Neural crest cell (in vitro differentiated cells): Measurements from ENCODE around the gene PFKL. TPM values are rescaled to one million over a fixed set of nuclear protein-coding genes. Genes with fewer than 3 reads are reported as not detected.

Experiments
- DNase-seq: peaks from one replicate; pipeline ENCODE4 v3.0.0; 2021; ENCODE audit warnings: low read depth, mixed read lengths, low spot score
- H3K27ac Mint-ChIP-seq: one replicate; pipeline ENCODE4 v1.8.0; 2021; ENCODE audit warnings: mild to moderate bottlenecking, mixed read lengths; ENCODE audit not compliant: unreplicated experiment
- H3K27me3 Mint-ChIP-seq: 2 replicates; pipeline ENCODE4 v1.8.0; 2021; ENCODE audit warnings: low read depth, mild to moderate bottlenecking, mixed read lengths
- H3K36me3 Mint-ChIP-seq: 2 replicates; pipeline ENCODE4 v1.8.0; 2021; ENCODE audit warnings: low read depth, mild to moderate bottlenecking, mixed read lengths
- H3K4me1 Mint-ChIP-seq: 2 replicates; pipeline ENCODE4 v1.8.0; 2021; ENCODE audit warnings: mixed read lengths
- H3K4me3 Mint-ChIP-seq: one replicate; pipeline ENCODE4 v1.8.0; 2021; ENCODE audit warnings: mild to moderate bottlenecking, mixed read lengths
- H3K9me3 Mint-ChIP-seq: 2 replicates; pipeline ENCODE4 v1.8.0; 2021; ENCODE audit warnings: mixed read lengths
- total RNA-seq: library from RNA; stranded (reverse); gene quantifications from 2 replicates; pipeline ENCODE4 v1.2.1, GENCODE V29; 2021
- TF ChIP-seq, protein P1 (sequence below): fragments of 200-600 bp; sonication (generic); conservative IDR thresholded peaks from 2 replicates; pipeline ENCODE4 v1.5.0; 2021; ENCODE audit warnings: antibody characterized with exemption, mild to moderate bottlenecking

The PFKL gene
- total RNA-seq, 1 donor from 2014 or later: 96.1 TPM

DNA sequence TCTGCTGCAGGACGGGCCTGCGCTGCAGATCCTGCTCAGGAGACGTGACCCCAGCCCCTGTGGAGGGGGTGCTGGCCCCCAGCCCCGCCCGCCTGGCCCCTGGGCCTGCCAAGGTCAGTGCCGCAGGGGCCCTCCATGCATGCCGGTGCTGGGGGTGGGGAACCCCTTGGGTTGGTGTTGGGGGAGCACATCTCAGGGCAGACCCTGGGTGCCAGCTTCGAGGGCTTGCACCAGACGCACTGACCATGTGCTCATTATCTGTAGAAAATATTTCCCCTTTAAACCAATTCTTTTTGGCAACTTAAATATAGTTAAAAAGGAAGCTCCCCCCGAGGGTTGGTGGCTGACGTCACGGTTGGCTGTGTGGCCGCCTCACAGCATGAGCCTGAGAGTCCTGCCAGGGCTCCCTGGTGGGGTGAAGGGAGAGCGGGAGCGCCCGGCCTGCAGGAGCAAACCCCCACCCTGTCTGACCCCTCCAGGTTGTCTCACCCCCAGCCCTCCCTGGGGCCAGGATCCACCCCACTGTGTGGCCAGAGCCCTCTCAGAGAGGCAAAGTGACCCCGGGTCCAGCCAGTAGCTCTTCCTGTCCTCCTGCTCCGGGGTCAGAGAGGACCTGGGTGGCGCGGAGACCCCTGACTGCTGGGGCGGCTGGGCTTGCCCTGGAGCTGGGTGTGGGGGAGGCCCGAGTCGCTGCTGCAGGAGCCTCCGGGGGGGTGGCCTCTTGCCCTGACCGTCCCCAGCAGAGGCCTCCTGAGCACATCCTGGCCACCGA is 5.3 kb upstream of the PFKL start:
- H3K36me3 Mint-ChIP-seq: no peaks in the 10 kb centered on the region
- peaks cover 5% of the 10 kb centered on the region for H3K4me1 Mint-ChIP-seq
- H3K9me3 Mint-ChIP-seq: no peaks in the 10 kb centered on the region
- H3K4me3 Mint-ChIP-seq: no peak overlapping the region
- H3K27me3 Mint-ChIP-seq: peaks cover 12% of the 10 kb centered on the region
- no peak overlapping the region for H3K27ac Mint-ChIP-seq
- TF ChIP-seq, protein P1, sequence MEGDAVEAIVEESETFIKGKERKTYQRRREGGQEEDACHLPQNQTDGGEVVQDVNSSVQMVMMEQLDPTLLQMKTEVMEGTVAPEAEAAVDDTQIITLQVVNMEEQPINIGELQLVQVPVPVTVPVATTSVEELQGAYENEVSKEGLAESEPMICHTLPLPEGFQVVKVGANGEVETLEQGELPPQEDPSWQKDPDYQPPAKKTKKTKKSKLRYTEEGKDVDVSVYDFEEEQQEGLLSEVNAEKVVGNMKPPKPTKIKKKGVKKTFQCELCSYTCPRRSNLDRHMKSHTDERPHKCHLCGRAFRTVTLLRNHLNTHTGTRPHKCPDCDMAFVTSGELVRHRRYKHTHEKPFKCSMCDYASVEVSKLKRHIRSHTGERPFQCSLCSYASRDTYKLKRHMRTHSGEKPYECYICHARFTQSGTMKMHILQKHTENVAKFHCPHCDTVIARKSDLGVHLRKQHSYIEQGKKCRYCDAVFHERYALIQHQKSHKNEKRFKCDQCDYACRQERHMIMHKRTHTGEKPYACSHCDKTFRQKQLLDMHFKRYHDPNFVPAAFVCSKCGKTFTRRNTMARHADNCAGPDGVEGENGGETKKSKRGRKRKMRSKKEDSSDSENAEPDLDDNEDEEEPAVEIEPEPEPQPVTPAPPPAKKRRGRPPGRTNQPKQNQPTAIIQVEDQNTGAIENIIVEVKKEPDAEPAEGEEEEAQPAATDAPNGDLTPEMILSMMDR: no peak
- DNase-seq: no peak

DNA sequence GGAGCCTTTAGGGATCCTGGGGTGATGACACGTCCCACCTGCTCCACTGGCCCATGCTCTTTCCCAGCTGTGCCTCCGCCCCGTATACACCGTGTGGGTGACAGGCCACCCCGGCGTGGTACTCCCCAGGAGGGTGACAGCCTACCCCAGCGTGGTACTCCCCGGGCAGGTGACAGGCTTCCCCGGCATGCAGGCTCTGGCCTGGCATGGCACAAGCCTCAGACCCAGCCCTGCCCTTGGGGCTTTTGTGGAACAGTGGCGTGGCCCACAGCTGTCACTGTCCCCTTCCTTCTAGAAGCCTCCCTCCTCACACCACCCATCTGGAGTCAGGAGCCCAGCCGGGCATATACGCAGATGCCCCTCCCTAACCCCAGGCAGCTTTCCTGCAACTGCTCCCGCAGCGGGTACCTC is 4.7 kb upstream of the PFKL start:
- TF ChIP-seq, protein P1: no peak
- H3K36me3 Mint-ChIP-seq: no peaks in the 10 kb centered on the region
- H3K27me3 Mint-ChIP-seq: peaks cover 12% of the 10 kb centered on the region
- no peak overlapping the region for H3K27ac Mint-ChIP-seq
- DNase-seq: no peak
- H3K4me3 Mint-ChIP-seq: no peak overlapping the region
- H3K4me1 Mint-ChIP-seq: peaks cover 5% of the 10 kb centered on the region
- H3K9me3 Mint-ChIP-seq: no peaks in the 10 kb centered on the region

DNA sequence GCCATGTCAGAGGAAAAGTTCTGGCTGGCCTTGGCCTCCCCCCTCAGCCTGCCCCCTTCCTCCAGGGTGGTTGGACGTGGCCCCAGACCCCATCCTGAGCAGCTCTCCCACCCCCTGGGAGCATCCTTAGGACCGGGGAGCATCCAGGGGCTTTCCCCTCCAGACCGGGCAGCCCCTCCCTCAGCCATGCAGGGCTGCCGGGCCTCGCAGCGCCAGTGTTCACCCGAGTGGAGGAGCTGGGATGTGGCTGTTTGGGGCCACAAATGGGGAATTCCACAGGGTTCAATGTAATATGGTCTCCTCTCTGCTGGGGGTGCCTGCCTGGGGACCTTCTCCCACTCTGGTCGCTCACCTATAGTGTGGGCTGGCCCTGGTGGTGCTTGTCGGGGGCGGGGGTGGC is 4.2 kb upstream of the PFKL start:
- no peak overlapping the region for H3K4me3 Mint-ChIP-seq
- no peak overlapping the region for H3K27ac Mint-ChIP-seq
- H3K9me3 Mint-ChIP-seq: no peaks in the 10 kb centered on the region
- H3K36me3 Mint-ChIP-seq: no peaks in the 10 kb centered on the region
- TF ChIP-seq, protein P1: no peak
- peaks cover 5% of the 10 kb centered on the region for H3K4me1 Mint-ChIP-seq
- DNase-seq: no peak
- H3K27me3 Mint-ChIP-seq: peaks cover 12% of the 10 kb centered on the region

DNA sequence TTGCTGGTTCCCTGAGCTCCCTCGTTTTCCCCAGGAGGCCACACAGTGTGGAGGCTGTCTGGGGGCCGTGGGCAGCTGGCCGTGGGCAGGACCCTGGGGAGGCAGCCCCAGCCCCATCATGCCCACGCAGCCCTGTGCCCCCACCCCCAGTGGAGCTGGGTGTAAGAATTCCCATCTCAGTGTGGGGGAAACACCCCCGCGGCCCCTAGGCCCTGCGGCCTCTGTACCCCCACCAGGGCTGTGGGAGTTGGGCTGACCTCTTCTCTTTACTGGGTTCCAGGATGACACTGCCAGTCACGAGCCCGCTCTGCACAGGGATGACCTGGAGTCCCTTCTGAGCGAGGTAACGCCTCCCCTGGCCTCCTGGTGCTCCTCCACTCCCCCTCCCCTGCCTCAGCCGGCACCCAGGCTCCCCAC is 3.7 kb upstream of the PFKL start:
- no peak overlapping the region for H3K27ac Mint-ChIP-seq
- TF ChIP-seq, protein P1: no peak
- DNase-seq: no peak
- no peaks in the 10 kb centered on the region for H3K9me3 Mint-ChIP-seq
- H3K27me3 Mint-ChIP-seq: peaks cover 12% of the 10 kb centered on the region
- peaks cover 9% of the 10 kb centered on the region for H3K4me1 Mint-ChIP-seq
- H3K4me3 Mint-ChIP-seq: no peak overlapping the region
- no peaks in the 10 kb centered on the region for H3K36me3 Mint-ChIP-seq

DNA sequence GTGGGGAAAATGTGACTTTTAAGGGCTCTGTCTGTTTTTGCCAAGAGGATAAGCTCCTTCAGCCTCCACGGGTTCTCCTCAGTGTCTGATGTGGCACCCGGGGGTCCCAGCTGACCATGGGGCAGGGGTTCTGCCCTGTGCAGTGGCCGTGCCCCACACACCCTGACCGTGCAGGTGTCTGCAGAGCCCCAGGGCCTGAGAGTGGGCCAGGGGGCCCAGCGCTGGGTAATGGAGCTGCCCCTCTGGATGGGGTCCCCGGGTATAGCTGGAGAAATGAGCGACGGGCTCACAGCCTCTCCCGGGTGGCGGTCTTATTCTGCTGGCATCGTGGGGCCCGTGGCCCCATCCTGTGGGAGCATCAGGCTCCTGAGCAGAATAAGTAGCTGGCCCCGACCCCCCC is 2.9 kb upstream of the PFKL start:
- Mint-ChIP-seq H3K27ac (no peak overlapping the region), H3K9me3 (no peaks in the 10 kb centered on the region), H3K4me1 (peaks cover 9% of the 10 kb centered on the region), H3K4me3 (no peak overlapping the region), H3K27me3 (peaks cover 12% of the 10 kb centered on the region), H3K36me3 (no peaks in the 10 kb centered on the region)
- TF ChIP-seq, protein P1: no peak
- no peak for DNase-seq
